Retinal pigment epithelial cell (primary cell): ENCODE results near the gene OPCML.

ENCODE experiments used
- DNase-seq: peaks from one replicate; pipeline ENCODE4 v3.0.0-alpha.2; 2010; ENCODE audit warnings: low read depth
- H3K4me3 ChIP-seq: 2 replicates; pipeline ENCODE4 v1.5.1; 2011; ENCODE audit warnings: mild to moderate bottlenecking, low read length, control low read depth, moderate library complexity
- TF ChIP-seq, protein P1 (sequence below): conservative IDR thresholded peaks from 2 replicates; pipeline ENCODE4 v1.5.1; 2011; ENCODE audit warnings: low read depth, low read length, control low read depth, inconsistent platforms

Gene OPCML

DNA sequence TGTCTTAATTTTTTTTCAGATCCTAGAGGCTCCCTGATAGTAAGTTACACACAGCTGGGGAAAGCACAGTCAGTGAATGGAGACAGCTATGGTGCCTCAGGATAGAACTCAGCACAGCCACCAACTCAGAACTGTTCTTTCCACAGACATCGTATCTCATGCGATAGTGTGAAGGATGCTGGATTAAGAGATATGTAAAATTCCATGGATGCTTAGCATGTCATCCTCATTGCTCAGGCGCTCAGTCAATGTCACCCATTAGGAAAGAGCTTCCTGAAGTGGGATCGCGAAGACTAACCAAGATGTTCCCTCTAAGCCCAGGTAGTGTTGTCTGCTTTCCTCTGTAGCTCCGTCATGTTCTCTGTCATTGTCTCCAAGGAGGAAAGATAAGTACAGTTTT lies 1000.4 kb downstream of the OPCML start:
- no peak for DNase-seq
- no peak overlapping the region for H3K4me3 ChIP-seq
- TF ChIP-seq, protein P1, sequence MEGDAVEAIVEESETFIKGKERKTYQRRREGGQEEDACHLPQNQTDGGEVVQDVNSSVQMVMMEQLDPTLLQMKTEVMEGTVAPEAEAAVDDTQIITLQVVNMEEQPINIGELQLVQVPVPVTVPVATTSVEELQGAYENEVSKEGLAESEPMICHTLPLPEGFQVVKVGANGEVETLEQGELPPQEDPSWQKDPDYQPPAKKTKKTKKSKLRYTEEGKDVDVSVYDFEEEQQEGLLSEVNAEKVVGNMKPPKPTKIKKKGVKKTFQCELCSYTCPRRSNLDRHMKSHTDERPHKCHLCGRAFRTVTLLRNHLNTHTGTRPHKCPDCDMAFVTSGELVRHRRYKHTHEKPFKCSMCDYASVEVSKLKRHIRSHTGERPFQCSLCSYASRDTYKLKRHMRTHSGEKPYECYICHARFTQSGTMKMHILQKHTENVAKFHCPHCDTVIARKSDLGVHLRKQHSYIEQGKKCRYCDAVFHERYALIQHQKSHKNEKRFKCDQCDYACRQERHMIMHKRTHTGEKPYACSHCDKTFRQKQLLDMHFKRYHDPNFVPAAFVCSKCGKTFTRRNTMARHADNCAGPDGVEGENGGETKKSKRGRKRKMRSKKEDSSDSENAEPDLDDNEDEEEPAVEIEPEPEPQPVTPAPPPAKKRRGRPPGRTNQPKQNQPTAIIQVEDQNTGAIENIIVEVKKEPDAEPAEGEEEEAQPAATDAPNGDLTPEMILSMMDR: no peak

DNA sequence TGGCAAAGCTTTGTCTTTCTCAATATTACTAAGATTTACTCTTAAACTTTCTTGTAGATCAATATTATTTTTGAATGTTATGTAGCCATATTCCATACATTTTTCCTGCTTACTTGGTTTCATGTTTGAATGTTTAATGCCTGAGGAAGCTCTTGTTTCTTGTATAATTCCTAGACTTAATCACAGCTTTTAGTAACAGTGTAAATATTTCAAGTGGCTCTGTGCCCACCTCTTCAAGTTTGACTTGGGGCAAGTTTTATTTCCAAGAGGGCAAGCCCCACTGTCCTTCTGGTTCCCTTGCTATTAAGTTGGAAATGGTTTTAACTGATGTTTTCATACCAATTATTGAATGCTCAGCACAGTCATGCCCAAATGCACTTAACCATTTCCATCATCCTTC lies 1004.1 kb downstream of the OPCML start:
- no peak for DNase-seq
- TF ChIP-seq, protein P1: no peak
- no peak overlapping the region for H3K4me3 ChIP-seq

DNA sequence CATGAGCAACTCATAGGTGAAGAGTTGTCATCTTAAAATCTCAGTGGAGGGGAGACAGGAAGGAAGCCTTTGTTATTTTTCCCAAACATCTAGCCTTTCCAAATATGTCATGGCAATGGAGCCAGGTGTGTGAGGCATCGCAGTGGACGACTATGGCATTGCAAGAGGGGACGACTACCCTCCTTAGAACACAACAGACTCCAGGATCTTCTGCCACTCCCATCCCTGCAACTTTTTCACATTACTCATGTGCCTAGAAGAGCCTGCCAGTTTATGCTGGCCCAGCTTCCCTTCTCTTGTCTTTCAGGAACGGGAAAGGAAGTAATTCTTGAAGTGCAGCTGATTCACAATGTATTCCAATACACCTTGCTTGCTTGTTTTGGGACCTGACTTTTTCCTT lies 1008.4 kb downstream of the OPCML start:
- H3K4me3 ChIP-seq: no peak overlapping the region
- TF ChIP-seq, protein P1: no peak
- no peak for DNase-seq

DNA sequence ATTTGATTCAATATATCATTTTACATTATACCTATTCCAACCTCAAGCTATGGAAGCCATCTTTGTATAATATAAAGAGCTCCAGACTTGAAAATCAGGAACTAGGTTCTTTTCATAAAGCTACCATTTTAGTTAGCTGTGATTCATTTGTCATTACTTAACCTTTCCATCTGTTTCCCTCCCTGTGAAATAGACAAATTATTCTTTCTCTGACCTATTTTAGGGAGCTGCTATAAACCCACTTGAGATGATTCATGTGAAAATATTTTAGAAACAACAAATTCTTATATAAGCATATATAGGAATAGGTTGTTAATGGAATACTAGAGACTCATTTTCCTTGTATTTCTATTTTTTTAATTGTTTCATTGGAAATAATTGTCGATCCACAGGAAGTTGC lies 1012.1 kb downstream of the OPCML start:
- no peak for DNase-seq
- no peak overlapping the region for H3K4me3 ChIP-seq
- TF ChIP-seq, protein P1: no peak

DNA sequence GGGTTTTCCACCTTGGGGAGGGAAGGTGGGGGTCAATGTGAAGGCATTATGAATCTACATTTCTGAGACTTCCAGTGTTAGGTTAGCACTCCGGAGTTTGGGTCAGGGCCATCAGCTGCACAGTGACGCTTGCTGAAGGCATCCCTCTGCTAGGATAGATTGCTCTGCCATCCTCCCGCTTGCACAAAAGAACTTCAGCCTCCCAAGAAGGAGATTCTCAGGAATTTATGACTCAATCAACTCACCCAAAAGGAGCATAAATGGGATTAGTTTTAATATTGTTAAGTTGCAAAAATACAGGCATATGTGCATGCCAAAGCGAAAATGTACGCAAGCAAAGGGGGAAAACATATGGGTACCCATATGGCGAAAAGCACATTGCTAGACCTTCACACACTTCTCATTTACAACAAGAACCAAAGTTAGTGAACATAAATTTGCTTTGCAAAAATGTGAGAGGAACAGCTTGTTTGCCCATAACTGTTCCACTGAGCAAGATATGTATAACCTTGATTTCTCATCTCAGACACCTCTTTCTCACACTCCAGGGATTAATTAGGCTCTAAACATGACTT lies 1013.0 kb downstream of the OPCML start:
- no peak for DNase-seq
- TF ChIP-seq, protein P1: no peak

DNA sequence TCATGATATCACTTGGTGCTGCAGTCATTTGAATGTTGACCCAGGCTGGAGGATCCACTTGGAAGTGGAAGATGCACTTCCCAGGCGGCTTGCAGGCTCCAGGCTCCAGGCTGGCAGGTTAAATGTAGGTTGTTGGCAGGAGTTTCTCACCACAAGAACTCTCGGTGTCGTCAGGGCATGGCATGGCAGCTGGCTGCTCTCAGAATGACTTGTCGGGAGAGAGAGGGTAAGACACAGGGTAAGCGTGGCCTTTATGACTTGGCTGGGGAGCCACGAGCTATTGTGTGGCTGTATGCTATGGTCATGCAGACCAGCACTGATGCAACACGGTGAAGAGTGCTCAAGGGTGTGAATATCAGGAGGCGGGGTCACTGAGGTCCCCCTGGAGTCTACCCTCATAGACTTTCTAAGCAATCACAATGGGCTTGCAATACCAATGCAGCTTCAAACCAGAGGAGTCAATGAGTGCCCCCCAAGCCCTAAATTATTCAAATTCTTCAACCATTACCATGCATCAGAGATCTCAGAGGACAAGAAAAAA lies 1027.7 kb downstream of the OPCML start:
- no peak for DNase-seq
- no peak overlapping the region for H3K4me3 ChIP-seq
- TF ChIP-seq, protein P1: no peak

More for the DNA sequence above, 1013.0 kb downstream of the OPCML start:
- H3K4me3 ChIP-seq: no peak overlapping the region

DNA sequence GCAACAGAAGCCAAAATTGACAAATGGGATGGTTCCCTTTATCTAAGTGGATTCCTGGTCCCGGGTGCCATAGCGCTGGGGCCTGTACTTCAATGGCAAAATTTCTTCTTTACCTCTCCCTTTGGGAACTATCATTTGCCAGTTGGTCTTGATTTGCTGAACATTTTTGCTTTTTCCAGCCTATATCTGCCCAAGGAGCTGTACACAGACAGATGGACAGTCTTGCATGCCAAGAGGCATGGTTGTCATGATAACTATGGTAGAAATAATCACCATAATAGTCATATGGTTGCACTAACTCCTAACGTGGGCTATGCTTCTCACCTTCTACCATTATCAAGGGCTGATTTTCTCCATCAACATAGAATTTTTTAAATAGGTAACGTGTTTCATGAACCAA lies 1030.9 kb downstream of the OPCML start:
- TF ChIP-seq, protein P1: no peak
- no peak for DNase-seq
- no peak overlapping the region for H3K4me3 ChIP-seq
